K562 (cell line): Measurements from ENCODE around the gene PPP1R10. TPM values are rescaled to one million over a fixed set of nuclear protein-coding genes. Genes with fewer than 3 reads are reported as not detected.

Experiments used
- DIDO1 ChIP-seq: fragments of 450-650 bp; IDR thresholded peaks from 2 replicates; pipeline ENCODE4 v1.6.1; 2016; ENCODE audit warnings: low read depth, missing biosample characterization, missing genetic modification characterization
- ELF1 ChIP-seq: fragments of 200-800 bp; sonication (Bioruptor generic); IDR thresholded peaks from 2 replicates; pipeline ENCODE4 v1.6.1; 2016; ENCODE audit warnings: missing genetic modification characterization, missing compliant biosample characterization
- HDAC2 ChIP-seq: fragments of 450-650 bp; IDR thresholded peaks from 2 replicates; pipeline ENCODE4 v1.6.1; 2016; ENCODE audit warnings: mild to moderate bottlenecking
- MAFF ChIP-seq: IDR thresholded peaks from 2 replicates; pipeline ENCODE4 v1.6.1; 2012; ENCODE audit warnings: low read length, improper control_type of control experiment
- PCBP1 ChIP-seq: fragments of 200-400 bp; formaldehyde crosslinking; IDR thresholded peaks from 2 replicates; pipeline ENCODE4 v1.6.1; 2018; ENCODE audit warnings: mild to moderate bottlenecking, low read depth, low read length; ENCODE audit not compliant: poor library complexity, severe bottlenecking
- PRPF4 ChIP-seq: fragments of 200-400 bp; formaldehyde crosslinking; IDR thresholded peaks from one replicate; pipeline ENCODE4 v1.6.1; 2017; ENCODE audit warnings: low read length, low read depth, mild to moderate bottlenecking; ENCODE audit not compliant: insufficient read depth, poor library complexity, severe bottlenecking
- PTBP1 ChIP-seq: fragments of 200-400 bp; formaldehyde crosslinking; IDR thresholded peaks from 2 replicates; pipeline ENCODE4 v1.6.1; 2017; ENCODE audit warnings: low read depth, low read length
- PYGO2 ChIP-seq: fragments of 450-650 bp; IDR thresholded peaks from 2 replicates; pipeline ENCODE4 v1.6.1; 2016; ENCODE audit warnings: mild to moderate bottlenecking, missing genetic modification characterization, moderate library complexity, missing compliant biosample characterization
- RFX7 ChIP-seq: fragments of 250-450 bp; sonication (Bioruptor Pico); IDR thresholded peaks from 2 replicates; pipeline ENCODE4 v1.5.1; 2021; ENCODE audit warnings: mild to moderate bottlenecking
- SMAD3 ChIP-seq: fragments of 450-650 bp; formaldehyde crosslinking; conservative IDR thresholded peaks from 2 replicates; pipeline ENCODE4 v1.4.0; 2020; ENCODE audit warnings: mild to moderate bottlenecking
- SRSF7 ChIP-seq: fragments of 200-400 bp; formaldehyde crosslinking; optimal IDR thresholded peaks from 2 replicates; pipeline ENCODE3; 2017; ENCODE audit warnings: mild to moderate bottlenecking, low read depth, low read length
- TCF3 ChIP-seq: sonication (generic); formaldehyde crosslinking; IDR thresholded peaks from 2 replicates; pipeline ENCODE4 v1.4.0; 2020; ENCODE audit warnings: mild to moderate bottlenecking, missing genetic modification reagents
- XRCC4 ChIP-seq: IDR thresholded peaks from one replicate; pipeline ENCODE4 v1.6.1; 2011; ENCODE audit not compliant: insufficient read depth, insufficient read length; ENCODE audit errors: extremely low read depth
- ZNF24 ChIP-seq: fragments of 450-650 bp; IDR thresholded peaks from 2 replicates; pipeline ENCODE4 v1.6.1; 2016
- ZNF668 ChIP-seq: fragments of 250-450 bp; sonication (Bioruptor Pico); IDR thresholded peaks from 2 replicates; pipeline ENCODE4 v1.8.0; 2022; ENCODE audit warnings: mild to moderate bottlenecking, inconsistent platforms
- ZNF717 ChIP-seq: fragments of 250-450 bp; sonication (Bioruptor Pico); IDR thresholded peaks from 2 replicates; pipeline ENCODE4 v1.5.0; 2021
- ZNF764 ChIP-seq: fragments of 250-450 bp; sonication (Bioruptor Pico); IDR thresholded peaks from 2 replicates; pipeline ENCODE4 v1.4.0; 2020; ENCODE audit warnings: low read depth, mild to moderate bottlenecking, moderate library complexity
- polyA plus RNA-seq, 8 experiments: library from polyadenylated mRNA; depleted of rRNA in 4 of 8; stranded (reverse) in 5 of 8; unstranded in 3 of 8; fragments of >200 nt; fragmentation: Nextera tagmentation in 2 of 8; fragmentation: Illumina TruSeq in 1 of 8; extraction: Ambion mirVana in 2 of 8; extraction: Trizol in 1 of 8; gene quantifications; 2 replicates each; pipeline versions ENCODE4 v1.2.1 to v1.2.3, GENCODE V29; 2011 to 2014; ENCODE audit warnings: inconsistent platforms in 1 of 8, missing spikeins in 1 of 8
- total RNA-seq, 7 experiments: library from RNA; depleted of rRNA in 6 of 7; stranded (reverse); fragments of >200 nt in 6 of 7; fragmentation: Illumina TruSeq in 2 of 7; extraction: Trizol in 2 of 7; gene quantifications; 2 replicates each; pipeline versions ENCODE4 v1.2.1 to v1.2.3, GENCODE V29; 2011 to 2021; ENCODE audit warnings: low replicate concordance in 1 of 7
- TF ChIP-seq, protein P1 (sequence below): fragments of 200-400 bp; formaldehyde crosslinking; IDR thresholded peaks from 2 replicates; pipeline ENCODE4 v1.6.1; 2017; ENCODE audit warnings: mild to moderate bottlenecking, low read depth, low read length, moderate library complexity
- TF ChIP-seq, protein P2 (sequence below): sonication (generic); formaldehyde crosslinking; IDR thresholded peaks from 2 replicates; pipeline ENCODE4 v1.8.1; 2023; ENCODE audit warnings: missing genetic modification reagents, mild to moderate bottlenecking, borderline replicate concordance
- TF ChIP-seq, protein P3 (sequence below): IDR thresholded peaks from 2 replicates; pipeline ENCODE4 v1.6.1; 2014; ENCODE audit warnings: antibody characterized with exemption

PPP1R10 gene
- total and polyA plus RNA-seq, 9 of the 15 experiments (the other 6 are each of a cell fraction or from before 2014, with no cell fraction given): 14.1 to 65.5 (median 32.6) TPM

DNA sequence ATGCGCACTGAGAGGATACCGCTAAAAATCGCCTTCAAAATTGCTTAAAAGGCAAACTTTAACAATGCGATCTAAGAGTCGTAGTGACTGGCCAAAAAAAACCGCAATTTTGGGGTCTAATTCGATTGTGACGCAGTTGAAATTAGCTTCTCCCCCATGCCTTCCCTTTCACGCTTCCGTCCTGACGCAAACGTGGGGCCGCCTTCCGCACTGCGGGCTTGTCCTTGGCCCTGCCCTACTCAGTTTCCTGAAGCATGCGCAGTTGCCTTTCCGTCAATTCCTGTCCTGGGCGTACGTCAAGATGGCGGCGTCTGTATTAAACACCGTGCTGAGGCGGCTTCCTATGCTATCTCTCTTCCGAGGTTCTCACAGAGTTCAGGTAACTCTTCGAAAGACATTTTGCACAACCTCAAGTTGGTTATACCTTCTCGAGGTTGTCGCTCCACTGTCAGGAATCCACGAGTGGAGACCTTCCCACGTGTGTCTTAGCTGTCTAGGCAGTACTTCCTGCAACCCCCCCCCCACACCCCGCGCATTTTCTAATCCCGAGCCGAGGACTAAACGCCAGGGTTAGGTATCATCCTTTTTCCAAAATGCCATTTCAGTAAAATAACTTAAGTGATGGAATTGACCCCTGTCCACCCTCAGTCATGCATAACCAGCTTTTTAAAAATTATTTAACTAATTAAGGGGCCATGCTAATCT is 674 bp upstream of the PPP1R10 start, which contains the start of gene MRPS18B (continued):
- TF ChIP-seq, protein P1, sequence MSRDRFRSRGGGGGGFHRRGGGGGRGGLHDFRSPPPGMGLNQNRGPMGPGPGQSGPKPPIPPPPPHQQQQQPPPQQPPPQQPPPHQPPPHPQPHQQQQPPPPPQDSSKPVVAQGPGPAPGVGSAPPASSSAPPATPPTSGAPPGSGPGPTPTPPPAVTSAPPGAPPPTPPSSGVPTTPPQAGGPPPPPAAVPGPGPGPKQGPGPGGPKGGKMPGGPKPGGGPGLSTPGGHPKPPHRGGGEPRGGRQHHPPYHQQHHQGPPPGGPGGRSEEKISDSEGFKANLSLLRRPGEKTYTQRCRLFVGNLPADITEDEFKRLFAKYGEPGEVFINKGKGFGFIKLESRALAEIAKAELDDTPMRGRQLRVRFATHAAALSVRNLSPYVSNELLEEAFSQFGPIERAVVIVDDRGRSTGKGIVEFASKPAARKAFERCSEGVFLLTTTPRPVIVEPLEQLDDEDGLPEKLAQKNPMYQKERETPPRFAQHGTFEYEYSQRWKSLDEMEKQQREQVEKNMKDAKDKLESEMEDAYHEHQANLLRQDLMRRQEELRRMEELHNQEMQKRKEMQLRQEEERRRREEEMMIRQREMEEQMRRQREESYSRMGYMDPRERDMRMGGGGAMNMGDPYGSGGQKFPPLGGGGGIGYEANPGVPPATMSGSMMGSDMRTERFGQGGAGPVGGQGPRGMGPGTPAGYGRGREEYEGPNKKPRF: no peak
- TF ChIP-seq ELF1 (tag) (peak; percentile 97), HDAC2 (peak; percentile 99), ZNF24 (peak; percentile 50; the same call in 1 of the 2 replicates), MAFF (peak; percentile 6; the same call in 1 of the 2 replicates), PYGO2 (tag) (no peak), PTBP1 (no peak), RFX7 (CRISPR knock-in tag) (no peak), TCF3 (0 out of 2 replicates have a peak, but pooled peaks have one; percentile 3), ZNF668 (CRISPR knock-in tag) (0 out of 2 replicates have a peak, but pooled peaks have one; percentile 12), PCBP1 (no peak), SRSF7 (no peak), SMAD3 (CRISPR knock-in tag) (no peak), DIDO1 (tag) (no peak; the same call in 1 of the 2 replicates), XRCC4 (no peak), ZNF717 (CRISPR knock-in tag) (no peak), PRPF4 (no peak), ZNF764 (CRISPR knock-in tag) (no peak)
- TF ChIP-seq, protein P2, sequence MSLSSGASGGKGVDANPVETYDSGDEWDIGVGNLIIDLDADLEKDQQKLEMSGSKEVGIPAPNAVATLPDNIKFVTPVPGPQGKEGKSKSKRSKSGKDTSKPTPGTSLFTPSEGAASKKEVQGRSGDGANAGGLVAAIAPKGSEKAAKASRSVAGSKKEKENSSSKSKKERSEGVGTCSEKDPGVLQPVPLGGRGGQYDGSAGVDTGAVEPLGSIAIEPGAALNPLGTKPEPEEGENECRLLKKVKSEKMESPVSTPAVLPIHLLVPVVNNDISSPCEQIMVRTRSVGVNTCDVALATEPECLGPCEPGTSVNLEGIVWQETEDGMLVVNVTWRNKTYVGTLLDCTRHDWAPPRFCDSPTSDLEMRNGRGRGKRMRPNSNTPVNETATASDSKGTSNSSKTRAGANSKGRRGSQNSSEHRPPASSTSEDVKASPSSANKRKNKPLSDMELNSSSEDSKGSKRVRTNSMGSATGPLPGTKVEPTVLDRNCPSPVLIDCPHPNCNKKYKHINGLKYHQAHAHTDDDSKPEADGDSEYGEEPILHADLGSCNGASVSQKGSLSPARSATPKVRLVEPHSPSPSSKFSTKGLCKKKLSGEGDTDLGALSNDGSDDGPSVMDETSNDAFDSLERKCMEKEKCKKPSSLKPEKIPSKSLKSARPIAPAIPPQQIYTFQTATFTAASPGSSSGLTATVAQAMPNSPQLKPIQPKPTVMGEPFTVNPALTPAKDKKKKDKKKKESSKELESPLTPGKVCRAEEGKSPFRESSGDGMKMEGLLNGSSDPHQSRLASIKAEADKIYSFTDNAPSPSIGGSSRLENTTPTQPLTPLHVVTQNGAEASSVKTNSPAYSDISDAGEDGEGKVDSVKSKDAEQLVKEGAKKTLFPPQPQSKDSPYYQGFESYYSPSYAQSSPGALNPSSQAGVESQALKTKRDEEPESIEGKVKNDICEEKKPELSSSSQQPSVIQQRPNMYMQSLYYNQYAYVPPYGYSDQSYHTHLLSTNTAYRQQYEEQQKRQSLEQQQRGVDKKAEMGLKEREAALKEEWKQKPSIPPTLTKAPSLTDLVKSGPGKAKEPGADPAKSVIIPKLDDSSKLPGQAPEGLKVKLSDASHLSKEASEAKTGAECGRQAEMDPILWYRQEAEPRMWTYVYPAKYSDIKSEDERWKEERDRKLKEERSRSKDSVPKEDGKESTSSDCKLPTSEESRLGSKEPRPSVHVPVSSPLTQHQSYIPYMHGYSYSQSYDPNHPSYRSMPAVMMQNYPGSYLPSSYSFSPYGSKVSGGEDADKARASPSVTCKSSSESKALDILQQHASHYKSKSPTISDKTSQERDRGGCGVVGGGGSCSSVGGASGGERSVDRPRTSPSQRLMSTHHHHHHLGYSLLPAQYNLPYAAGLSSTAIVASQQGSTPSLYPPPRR (CRISPR knock-in tag): no peak
- TF ChIP-seq, protein P3, sequence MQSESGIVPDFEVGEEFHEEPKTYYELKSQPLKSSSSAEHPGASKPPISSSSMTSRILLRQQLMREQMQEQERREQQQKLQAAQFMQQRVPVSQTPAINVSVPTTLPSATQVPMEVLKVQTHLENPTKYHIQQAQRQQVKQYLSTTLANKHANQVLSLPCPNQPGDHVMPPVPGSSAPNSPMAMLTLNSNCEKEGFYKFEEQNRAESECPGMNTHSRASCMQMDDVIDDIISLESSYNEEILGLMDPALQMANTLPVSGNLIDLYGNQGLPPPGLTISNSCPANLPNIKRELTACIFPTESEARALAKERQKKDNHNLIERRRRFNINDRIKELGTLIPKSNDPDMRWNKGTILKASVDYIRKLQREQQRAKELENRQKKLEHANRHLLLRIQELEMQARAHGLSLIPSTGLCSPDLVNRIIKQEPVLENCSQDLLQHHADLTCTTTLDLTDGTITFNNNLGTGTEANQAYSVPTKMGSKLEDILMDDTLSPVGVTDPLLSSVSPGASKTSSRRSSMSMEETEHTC: peak; percentile 41; the same call in 1 of the 2 replicates
